ENCODE measurements around the gene SELENON.
A peak's percentile ranks its signal among the peaks of the same experiment; 100 is the strongest.

The SELENON gene

GRCh38 chr1:25771221-25772114 is 28.5 kb upstream of the SELENON start:
- DNase-seq = peak; percentile 35 to 51

DNA sequence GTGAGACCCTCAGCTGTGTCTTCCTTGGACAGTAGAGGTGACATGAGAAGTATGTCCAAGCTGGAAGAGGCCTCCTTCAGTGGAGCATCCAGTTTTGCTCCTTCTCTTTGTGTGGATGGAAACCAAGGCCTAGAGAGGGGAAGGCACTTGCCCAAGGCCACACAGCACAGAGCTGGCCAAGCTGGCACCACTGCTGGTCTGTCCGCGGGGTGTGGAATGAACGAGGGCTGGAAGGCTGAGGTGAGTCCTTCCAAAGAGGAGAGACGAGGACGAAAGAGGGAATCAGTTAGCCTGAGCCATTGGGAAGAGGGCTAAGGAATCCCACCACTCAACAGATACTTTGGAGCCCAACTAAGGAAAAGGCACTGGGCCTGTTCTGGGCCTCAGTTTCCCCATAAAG is 27.8 kb upstream of the SELENON start:
- DNase-seq = no peak

DNA sequence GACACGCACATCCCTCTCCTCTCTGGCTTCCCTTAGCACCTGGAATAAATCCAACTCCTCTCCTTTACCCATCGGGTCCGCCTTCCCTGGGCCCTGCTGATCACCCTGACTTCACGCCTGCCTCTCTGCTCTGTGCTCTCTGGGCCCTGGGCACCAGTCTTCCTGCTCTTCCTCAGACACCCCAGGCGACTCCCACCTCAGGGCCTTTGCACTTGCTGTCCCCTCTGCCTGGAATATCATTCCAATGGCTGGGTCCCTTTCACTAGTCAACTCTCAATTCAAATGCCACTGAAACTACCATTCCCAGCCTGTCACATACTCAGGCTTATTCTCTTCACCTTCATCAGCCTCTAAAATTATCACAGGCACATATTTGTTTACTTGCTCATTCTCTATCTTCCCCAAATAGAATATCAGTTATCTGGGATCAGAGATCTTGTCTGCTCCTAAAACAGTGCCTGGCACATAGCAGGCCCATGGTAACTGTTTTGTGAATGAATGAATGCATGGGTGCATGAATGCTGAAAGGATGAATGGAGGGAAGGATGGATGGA is 27.2 kb upstream of the SELENON start:
- no peak for DNase-seq

- no peak for DNase-seq
Observed at GRCh38 chr1:25773441-25774125, 26.4 kb upstream of the SELENON start.

GRCh38 chr1:25774206-25774803 is 25.7 kb upstream of the SELENON start:
- no peak for DNase-seq

DNA sequence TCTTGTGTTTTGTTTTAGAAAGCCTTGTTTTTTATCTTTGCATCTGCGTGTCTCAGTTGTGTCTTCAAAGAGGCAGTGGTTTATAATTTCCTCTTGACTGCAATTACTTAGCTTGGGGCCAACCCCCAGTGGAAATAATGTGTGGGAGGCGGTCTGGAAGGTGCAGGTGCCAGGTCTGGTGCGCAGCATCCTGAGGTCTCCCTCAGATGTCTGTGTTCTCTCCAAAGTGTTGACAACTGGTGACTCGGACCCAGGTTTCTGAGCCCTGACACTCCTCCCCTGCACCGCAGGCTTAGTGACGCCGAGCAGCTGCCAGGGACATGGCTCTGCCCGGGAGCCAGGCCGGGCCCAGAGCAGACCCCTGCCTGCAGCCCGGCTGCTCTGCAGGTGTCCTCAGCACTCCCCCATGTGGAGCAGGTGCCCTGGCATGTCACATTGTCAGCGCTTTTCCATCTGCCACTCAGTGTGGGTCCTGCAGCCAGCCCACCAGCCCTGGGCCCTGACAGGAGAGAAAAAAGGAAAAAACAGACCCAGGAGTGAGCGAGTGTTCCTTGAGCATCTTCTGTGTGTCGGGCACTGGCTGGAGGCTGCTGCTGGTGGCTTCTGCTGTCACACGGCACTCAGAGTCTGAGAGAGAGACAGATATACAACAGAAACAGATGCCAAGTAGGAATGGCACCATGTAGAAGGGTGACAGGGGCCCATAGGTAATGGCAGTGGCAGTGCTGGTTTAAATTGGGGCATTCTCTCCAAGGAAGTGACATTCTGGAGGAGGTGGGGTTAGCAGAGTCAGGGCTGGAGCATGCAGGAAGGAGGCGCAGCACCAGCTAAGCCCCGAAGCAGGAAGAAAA is 24.8 kb upstream of the SELENON start:
- DNase-seq = peak; percentile 59 to 77

GRCh38 chr1:25779388-25779787 is 20.6 kb upstream of the SELENON start:
- DNase-seq = no peak

GRCh38 chr1:25779894-25780293 is 20.1 kb upstream of the SELENON start:
- no peak for DNase-seq

DNA sequence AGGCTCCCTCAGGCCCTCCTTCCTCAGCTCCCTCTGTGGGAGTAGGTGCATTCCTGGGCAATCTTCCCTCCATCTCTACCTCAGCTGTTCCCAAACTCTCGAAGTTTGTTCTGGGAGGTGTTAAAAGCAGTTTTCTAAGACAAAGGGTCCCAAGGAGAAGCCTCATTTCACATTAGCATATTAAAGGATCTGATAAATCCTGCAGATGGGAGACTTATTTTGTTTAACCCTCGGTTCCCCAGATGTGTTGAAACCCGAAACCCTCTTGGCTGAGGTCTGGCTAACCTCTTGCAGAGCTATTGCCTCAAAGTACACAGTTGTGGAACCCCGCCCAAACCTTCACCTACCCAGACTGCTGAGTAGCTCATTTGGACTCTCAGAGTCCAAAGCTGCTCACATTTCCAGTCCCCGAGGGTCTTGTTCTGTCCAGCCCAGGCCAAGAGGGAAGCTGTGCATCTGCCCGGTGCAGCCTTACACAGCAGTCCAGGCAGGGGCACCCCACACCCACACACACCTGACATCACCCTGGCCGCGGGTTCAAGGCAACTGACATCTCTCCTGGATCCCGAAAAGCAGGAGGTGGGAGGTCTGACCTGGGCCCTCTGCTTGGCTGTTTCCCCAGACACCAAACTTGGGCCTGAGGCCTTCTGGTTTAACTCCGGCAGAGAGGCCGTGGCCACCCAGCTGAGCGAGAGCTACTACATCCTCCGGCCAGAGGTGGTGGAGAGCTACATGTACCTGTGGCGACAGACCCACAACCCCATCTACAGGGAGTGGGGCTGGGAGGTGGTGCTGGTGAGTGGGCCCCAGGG is 19.5 kb upstream of the SELENON start:
- DNase-seq = peak in 1 of 2 experiments; percentile 62

DNA sequence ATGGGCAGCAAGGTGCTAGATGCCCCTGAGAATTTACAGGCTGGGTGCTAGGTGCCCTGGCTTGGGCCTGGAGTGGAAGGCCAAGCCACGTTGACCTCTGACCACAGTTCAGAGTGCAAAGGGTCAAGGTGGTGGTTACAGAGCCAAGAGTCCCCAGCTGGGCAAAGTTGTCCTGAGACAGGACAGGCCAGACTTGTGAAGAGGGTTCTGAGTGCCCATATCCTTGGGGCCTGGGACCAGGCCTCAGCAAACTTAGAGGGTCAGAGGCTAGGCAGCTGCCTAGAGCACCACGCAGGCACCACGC is 18.9 kb upstream of the SELENON start:
- no peak for DNase-seq

DNA sequence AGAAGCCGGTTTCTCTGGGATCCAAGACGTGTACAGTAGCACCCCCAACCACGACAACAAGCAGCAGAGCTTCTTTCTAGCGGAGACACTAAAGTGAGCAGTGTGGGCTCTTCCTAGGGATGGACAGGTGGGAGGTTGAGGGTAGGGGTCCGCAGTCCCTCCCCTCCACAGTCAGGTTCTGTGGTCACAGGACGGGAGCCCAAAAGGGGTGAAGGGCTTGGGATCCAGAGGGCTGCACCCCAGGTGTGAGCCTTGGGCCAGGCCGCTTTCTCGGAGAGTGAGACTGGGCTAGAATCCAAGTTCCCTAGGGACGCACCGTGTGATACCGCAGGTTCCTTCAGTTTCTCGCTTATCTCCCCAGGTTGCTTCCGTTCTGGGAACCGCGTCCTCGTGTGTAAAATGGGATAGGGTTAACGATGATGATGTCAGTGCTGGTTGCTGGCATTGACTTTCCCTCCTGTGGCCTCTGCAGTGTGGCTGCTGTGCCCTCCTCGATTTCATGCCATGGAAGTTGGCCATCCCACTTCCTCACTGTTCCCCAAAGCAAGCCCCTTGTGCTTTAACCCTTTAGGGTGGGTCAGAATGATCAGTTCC is 17.3 kb upstream of the SELENON start:
- DNase-seq = no peak

DNA sequence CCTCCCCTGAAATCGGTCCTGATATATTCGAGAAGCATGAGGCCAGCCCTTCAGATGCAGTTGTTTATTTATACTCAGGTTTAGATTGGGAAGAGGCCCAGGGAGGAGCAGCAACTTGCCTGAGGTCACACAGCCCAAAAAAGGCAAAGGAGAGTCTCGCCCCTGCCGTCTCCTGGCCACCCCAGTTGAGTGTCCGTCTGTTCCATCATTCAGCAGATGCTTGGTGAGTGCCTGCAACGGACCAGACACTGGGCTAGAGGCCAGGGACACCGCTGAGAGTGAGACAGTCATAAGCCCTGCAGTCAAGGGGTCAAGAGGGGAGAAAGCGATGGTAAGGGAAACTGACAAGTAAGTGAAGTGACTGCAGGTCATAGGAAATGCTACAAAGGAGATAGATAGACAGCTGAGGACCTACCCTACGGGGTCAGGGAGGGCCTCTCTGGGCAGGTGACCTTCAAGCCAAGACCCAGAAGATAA is 15.4 kb upstream of the SELENON start:
- DNase-seq = no peak

GRCh38 chr1:25785333-25786067 is 14.5 kb upstream of the SELENON start:
- no peak for DNase-seq

GRCh38 chr1:25786887-25787759 is 12.9 kb upstream of the SELENON start:
- DNase-seq = no peak

GRCh38 chr1:25787760-25788166 is 12.2 kb upstream of the SELENON start:
- no peak for DNase-seq

DNA sequence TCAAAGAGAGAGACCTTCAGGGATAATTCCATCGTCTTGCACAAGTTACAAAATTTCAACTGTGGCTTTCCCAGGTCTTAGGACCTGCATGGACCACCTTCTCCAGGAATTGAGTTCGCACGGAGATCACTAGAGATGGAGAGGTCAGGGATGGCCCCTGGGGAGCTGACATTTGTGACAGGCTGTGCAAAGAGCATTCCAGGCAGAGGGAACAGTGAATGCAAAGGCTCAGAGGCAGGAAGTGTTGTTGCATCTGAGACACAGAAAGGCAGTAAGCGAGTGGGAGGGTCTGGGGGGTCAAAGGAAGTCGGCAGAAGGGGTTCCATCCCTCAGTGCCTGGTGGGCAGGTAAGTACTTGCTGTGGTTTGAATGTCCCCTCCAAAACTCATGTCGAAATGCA is 9.5 kb upstream of the SELENON start:
- no peak for DNase-seq

- no peak for DNase-seq
Observed at GRCh38 chr1:25792115-25792514, 7.9 kb upstream of the SELENON start.

- DNase-seq = no peak
Observed at GRCh38 chr1:25793585-25794170, 6.3 kb upstream of the SELENON start.

DNA sequence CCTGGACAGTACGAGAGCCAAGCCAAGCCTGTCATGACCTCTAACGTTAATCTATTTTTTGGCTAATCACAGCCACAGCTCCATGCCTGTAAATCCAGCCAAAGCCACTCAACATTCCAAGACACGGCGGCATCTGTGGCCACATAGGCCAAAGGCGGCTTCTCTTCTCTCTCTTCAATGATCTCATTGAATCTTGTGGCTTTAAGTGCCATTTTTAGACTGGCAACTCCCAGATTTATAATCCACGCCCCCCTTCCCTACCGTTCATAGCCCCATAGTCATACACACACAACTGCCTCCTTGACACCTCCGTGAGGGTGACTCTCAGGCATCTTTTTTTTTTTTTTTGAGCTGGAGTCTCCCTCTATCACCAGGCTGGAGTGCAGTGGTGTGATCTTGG is 5.7 kb upstream of the SELENON start:
- no peak for DNase-seq
